ENCODE data around the gene ASCL5.

ASCL5 gene

GRCh38 chr1:201134405-201134804 is 7.4 kb upstream of the ASCL5 start:
- TF ChIP-seq CTCF (conservative IDR thresholded peaks at IDR 0.05; ENCODE audit: low read depth, low read length): no peak
- no peak overlapping the region for H3K4me3 ChIP-seq (ENCODE audit: low read depth, low read length)
- DNase-seq (ENCODE audit: low read depth): no peak

- no peak for TF ChIP-seq CTCF (conservative IDR thresholded peaks at IDR 0.05; ENCODE audit: low read depth, low read length)
- DNase-seq (ENCODE audit: low read depth): no peak
- no peak overlapping the region for H3K4me3 ChIP-seq (ENCODE audit: low read depth, low read length)
These were observed 4.4 kb upstream of the ASCL5 start for GRCh38 chr1:201131398-201131797.

- H3K4me3 ChIP-seq (ENCODE audit: low read depth, low read length): no peak overlapping the region
- no peak for DNase-seq (ENCODE audit: low read depth)
- TF ChIP-seq CTCF (conservative IDR thresholded peaks at IDR 0.05; ENCODE audit: low read depth, low read length): no peak
These were observed 2.0 kb upstream of the ASCL5 start for GRCh38 chr1:201128962-201129361.

GRCh38 chr1:201128476-201128875 is 1.5 kb upstream of the ASCL5 start:
- TF ChIP-seq CTCF (conservative IDR thresholded peaks at IDR 0.05; ENCODE audit: low read depth, low read length): no peak
- no peak overlapping the region for H3K4me3 ChIP-seq (ENCODE audit: low read depth, low read length)
- DNase-seq (ENCODE audit: low read depth): no peak

GRCh38 chr1:201127755-201128455 is 921 bp upstream of the ASCL5 start:
- TF ChIP-seq CTCF (conservative IDR thresholded peaks at IDR 0.05; ENCODE audit: low read depth, low read length): no peak
- no peak overlapping the region for H3K4me3 ChIP-seq (ENCODE audit: low read depth, low read length)
- no peak for DNase-seq (ENCODE audit: low read depth)

GRCh38 chr1:201126463-201126831 is 537 bp downstream of the ASCL5 start:
- H3K4me3 ChIP-seq (ENCODE audit: low read depth, low read length): no peak overlapping the region
- DNase-seq (ENCODE audit: low read depth): no peak
- no peak for TF ChIP-seq CTCF (conservative IDR thresholded peaks at IDR 0.05; ENCODE audit: low read depth, low read length)

- no peak for DNase-seq (ENCODE audit: low read depth)
- H3K4me3 ChIP-seq (ENCODE audit: low read depth, low read length): no peak overlapping the region
- no peak for TF ChIP-seq CTCF (conservative IDR thresholded peaks at IDR 0.05; ENCODE audit: low read depth, low read length)
These were observed 1.2 kb downstream of the ASCL5 start for GRCh38 chr1:201125800-201126199.

Measured in choroid plexus epithelial cell (primary cell).